Breast epithelium (tissue), 4 donors: Measurements from ENCODE around the gene NSD2. TPM values are rescaled to one million over a fixed set of nuclear protein-coding genes. Genes with fewer than 3 reads are reported as not detected.

Source experiments
- DNase-seq, 2 donors: peaks; one replicate each; pipeline ENCODE4 v3.0.0-alpha.2; 2019; ENCODE audit warnings: low spot score in 2 of 2
- H3K27ac ChIP-seq, 2 donors: fragments of 200-600 bp; sonication (generic) in 1 of 2; one replicate each; pipeline ENCODE4 v1.5.1; 2016 to 2019; ENCODE audit warnings: mild to moderate bottlenecking in 1 of 2
- H3K27me3 ChIP-seq, 2 donors: fragments of 200-600 bp; sonication (generic) in 1 of 2; one replicate each; pipeline versions ENCODE4 v1.5.1 to v1.6.0; 2017 to 2019; ENCODE audit warnings: control low read depth in 1 of 2, mild to moderate bottlenecking in 1 of 2
- H3K36me3 ChIP-seq: fragments of 200-600 bp; one replicate; pipeline ENCODE4 v1.5.1; 2019
- H3K4me1 ChIP-seq, 2 donors: fragments of 200-600 bp; sonication (generic); one replicate each; pipeline ENCODE4 v1.5.1; 2016 to 2019; ENCODE audit warnings: control low read depth in 1 of 2
- H3K4me3 ChIP-seq, 3 donors: fragments of 200-600 bp; sonication (generic); 1 replicate in 2 of 3; 2 replicates in 1 of 3; pipeline ENCODE4 v1.5.1; 2016 to 2019; ENCODE audit warnings: mild to moderate bottlenecking in 3 of 3, moderate library complexity in 2 of 3
- H3K9me3 ChIP-seq, 2 donors: fragments of 200-600 bp; sonication (generic) in 1 of 2; one replicate each; pipeline ENCODE4 v1.5.1; 2016 to 2019; ENCODE audit warnings: control low read depth in 1 of 2
- CTCF ChIP-seq, 3 donors: fragments of 450-650 bp; IDR thresholded peaks; one replicate each; pipeline ENCODE4 v1.5.1; 2016 to 2017; ENCODE audit warnings: antibody characterized with exemption in 3 of 3, mild to moderate bottlenecking in 3 of 3, moderate library complexity in 3 of 3
- POLR2A ChIP-seq: fragments of 450-650 bp; IDR thresholded peaks from one replicate; pipeline ENCODE4 v1.6.1; 2016; ENCODE audit warnings: antibody characterized with exemption, mild to moderate bottlenecking, moderate library complexity
- POLR2AphosphoS5 ChIP-seq, 3 donors: sonication (generic); formaldehyde crosslinking; IDR thresholded peaks; one replicate each; pipeline ENCODE4 v1.6.1; 2017; ENCODE audit warnings: antibody characterized with exemption in 3 of 3
- intact Hi-C: fragments of 100-400 bp; cut with DNase I; formaldehyde crosslinking; loops from one replicate; pipeline ENCODE4 v1.15.1; 2023; ENCODE audit warnings: low total_unique reads
- total RNA-seq, 3 donors: library from RNA; depleted of rRNA; stranded (reverse); fragments of >200 nt; gene quantifications; one replicate each; pipeline ENCODE4 v1.1.0, GENCODE V29; 2016

NSD2 gene
- total RNA-seq, 3 donors from 2014 or later = 24.6 to 36.7 (median 30.8) TPM

GRCh38 chr4:1985780-1986577, 114.8 kb downstream of the NSD2 start:
- TF ChIP-seq POLR2A (no peak), CTCF (IDR thresholded peaks at IDR 0.05) (no peak), POLR2AphosphoS5 (IDR thresholded peaks at IDR 0.05) (no peak)
- H3K36me3 ChIP-seq = peaks cover 12% of the 10 kb centered on the region
- H3K27me3 ChIP-seq = no peaks in the 10 kb centered on the region
- intact Hi-C loops = no loop called here
- no peaks in the 10 kb centered on the region for H3K4me1 ChIP-seq
- no peak overlapping the region for H3K27ac ChIP-seq
- DNase-seq = no peak
- H3K4me3 ChIP-seq = no peak overlapping the region
- no peaks in the 10 kb centered on the region for H3K9me3 ChIP-seq

GRCh38 chr4:1986578-1987210, 115.5 kb downstream of the NSD2 start:
- intact Hi-C loops = no loop called here
- no peak overlapping the region for H3K27ac ChIP-seq
- TF ChIP-seq POLR2A = no peak
- no peak for TF ChIP-seq CTCF (IDR thresholded peaks at IDR 0.05)
- no peak for TF ChIP-seq POLR2AphosphoS5 (IDR thresholded peaks at IDR 0.05)
- no peaks in the 10 kb centered on the region for H3K27me3 ChIP-seq
- DNase-seq = no peak
- H3K36me3 ChIP-seq = peaks cover 12% of the 10 kb centered on the region
- H3K9me3 ChIP-seq = no peaks in the 10 kb centered on the region
- H3K4me3 ChIP-seq = no peak overlapping the region
- H3K4me1 ChIP-seq = no peaks in the 10 kb centered on the region

- no peak overlapping the region for H3K27ac ChIP-seq
- H3K9me3 ChIP-seq = no peaks in the 10 kb centered on the region
- no peak overlapping the region for H3K4me3 ChIP-seq
- TF ChIP-seq POLR2AphosphoS5 (IDR thresholded peaks at IDR 0.05) (no peak), CTCF (IDR thresholded peaks at IDR 0.05) (no peak), POLR2A (no peak)
- H3K36me3 ChIP-seq = peaks cover 12% of the 10 kb centered on the region
- no peak for DNase-seq
- no peaks in the 10 kb centered on the region for H3K4me1 ChIP-seq
- intact Hi-C loops = no loop called here
- no peaks in the 10 kb centered on the region for H3K27me3 ChIP-seq
These were observed 116.1 kb downstream of the NSD2 start for GRCh38 chr4:1987296-1987695.

GRCh38 chr4:1987721-1988326, 116.6 kb downstream of the NSD2 start:
- Histone ChIP-seq H3K27ac (no peak overlapping the region), H3K36me3 (peaks cover 12% of the 10 kb centered on the region), H3K4me3 (no peak overlapping the region), H3K27me3 (no peaks in the 10 kb centered on the region), H3K4me1 (no peaks in the 10 kb centered on the region), H3K9me3 (no peaks in the 10 kb centered on the region)
- no peak for DNase-seq
- TF ChIP-seq CTCF (IDR thresholded peaks at IDR 0.05) (no peak), POLR2A (no peak), POLR2AphosphoS5 (IDR thresholded peaks at IDR 0.05) (no peak)
- intact Hi-C loops = no loop called here

GRCh38 chr4:1988327-1988724, 117.1 kb downstream of the NSD2 start:
- Histone ChIP-seq H3K4me1 (no peaks in the 10 kb centered on the region), H3K4me3 (no peak overlapping the region), H3K27ac (no peak overlapping the region), H3K27me3 (no peaks in the 10 kb centered on the region), H3K36me3 (peaks cover 8% of the 10 kb centered on the region), H3K9me3 (no peaks in the 10 kb centered on the region)
- no peak for DNase-seq
- no peak for TF ChIP-seq POLR2A
- TF ChIP-seq POLR2AphosphoS5 (IDR thresholded peaks at IDR 0.05) = no peak
- TF ChIP-seq CTCF (IDR thresholded peaks at IDR 0.05) = no peak
- intact Hi-C loops = no loop called here
